Fibroblast of skin of scalp (primary cell): ENCODE measurements around the gene YAP1. TPM values are rescaled to one million over a fixed set of nuclear protein-coding genes. Genes with fewer than 3 reads are reported as not detected.
A peak's percentile ranks its signal among the peaks of the same experiment; 100 is the strongest.

ENCODE experiments used
- DNase-seq: peaks from one replicate; pipeline ENCODE4 v3.0.0-alpha.2; 2013
- polyA plus RNA-seq, 2 experiments: library from polyadenylated mRNA; unstranded; fragments of 120-200 nt; gene quantifications; one replicate each; pipeline ENCODE4 v1.2.1, GENCODE V29; 2013; ENCODE audit not compliant: insufficient read length in 2 of 2

YAP1 gene
- polyA plus RNA-seq (2013, experiment 1 of 2; ENCODE audit: insufficient read length), result 140 TPM
- polyA plus RNA-seq (2013, experiment 2 of 2; ENCODE audit: insufficient read length), result 149 TPM

DNA sequence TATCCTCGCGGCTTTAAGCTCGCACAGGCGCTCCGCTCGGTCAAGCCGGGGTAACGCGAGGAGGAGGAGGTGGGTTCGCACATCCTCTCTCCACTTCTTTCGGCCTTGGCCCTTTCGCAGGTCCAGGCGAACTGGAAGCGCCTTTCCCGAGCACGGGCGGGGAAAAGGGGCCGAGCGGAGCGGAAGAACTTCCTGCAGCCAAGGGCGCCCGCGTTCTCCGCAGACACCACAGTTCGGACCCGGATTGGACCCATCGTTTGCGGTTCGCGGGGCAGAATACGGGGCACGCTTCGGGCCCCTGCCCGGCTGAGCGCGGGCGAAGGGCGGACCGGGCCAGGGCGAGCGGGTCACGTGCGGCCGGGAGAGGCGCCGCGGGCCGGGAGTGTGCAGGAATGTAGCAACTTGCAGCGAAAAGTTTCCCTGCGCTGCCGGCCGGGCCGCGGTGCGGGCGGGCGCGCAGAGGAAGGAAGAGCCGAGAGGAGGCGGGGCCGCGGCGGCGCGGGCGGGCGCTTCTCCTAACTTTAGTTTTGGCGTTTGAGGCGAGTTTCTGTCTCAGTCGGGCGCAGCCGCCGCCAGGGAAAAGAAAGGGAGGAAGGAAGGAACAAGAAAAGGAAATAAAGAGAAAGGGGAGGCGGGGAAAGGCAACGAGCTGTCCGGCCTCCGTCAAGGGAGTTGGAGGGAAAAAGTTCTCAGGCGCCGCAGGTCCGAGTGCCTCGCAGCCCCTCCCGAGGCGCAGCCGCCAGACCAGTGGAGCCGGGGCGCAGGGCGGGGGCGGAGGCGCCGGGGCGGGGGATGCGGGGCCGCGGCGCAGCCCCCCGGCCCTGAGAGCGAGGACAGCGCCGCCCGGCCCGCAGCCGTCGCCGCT lies at the start of gene YAP1:
Gene YAP1, plus strand, starts transcription at position 552 of the 865 bp plus-strand sequence. CDS start 402 bp downstream, outside the sequence.
- DNase-seq, result peak; percentile 97

DNA sequence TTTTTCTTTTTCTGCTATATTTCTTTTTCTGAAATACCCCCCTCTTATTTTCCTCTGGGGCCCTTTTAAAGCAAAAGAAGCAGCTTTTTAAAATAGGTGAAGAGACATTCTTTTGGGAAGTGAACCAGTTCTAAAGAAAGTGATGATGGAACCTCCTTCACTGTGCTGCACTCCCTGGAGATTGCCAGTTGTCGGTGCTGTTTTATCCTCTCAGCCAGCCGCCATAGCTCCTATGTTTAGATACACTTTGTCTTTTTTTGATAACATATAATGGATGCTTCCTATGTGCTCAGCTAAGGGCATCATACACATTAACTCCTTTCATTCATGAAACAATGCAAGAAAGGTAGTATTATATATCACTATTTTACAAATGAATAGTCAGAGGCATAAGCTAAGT lies 49.0 kb upstream of the YAP1 start:
- DNase-seq, result peak; percentile 19

DNA sequence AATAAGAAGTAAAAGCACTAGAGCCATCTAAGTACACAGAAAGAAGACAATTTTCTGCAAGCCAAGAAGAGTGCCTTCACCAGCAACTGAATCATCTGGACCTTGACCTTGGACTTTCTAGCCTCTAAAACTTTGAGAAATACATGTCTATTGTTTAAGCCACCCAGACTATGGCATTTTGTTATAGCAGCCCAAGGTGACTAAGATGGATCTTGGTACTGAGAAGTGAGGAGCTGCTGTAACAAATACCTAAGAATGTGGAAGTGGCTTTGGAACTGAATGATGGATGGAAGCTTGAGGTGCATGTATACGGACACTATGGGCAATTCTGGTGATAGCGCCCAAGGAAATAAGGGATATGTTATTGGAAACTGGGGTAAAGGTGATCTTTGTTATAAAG lies 48.1 kb upstream of the YAP1 start:
- DNase-seq, result no peak

DNA sequence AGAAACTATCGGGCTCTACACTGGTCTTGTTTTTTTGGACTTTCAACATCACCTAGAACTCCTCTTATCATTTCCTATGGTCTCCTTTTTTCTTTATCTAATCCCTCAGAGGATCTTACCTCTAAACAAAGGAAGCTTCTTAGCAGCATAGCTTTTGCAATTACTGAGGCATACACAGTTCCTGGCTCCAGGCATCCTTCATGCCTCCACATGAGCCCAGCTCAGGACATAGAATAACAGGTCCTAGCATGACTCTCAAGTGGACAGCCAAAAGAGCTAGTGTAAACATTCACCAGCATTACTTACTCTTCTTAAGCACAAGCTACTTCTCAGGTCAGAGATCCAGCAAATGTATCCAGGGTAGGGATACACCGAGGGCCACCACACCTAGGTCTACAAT lies 45.9 kb upstream of the YAP1 start:
- DNase-seq, result no peak

DNA sequence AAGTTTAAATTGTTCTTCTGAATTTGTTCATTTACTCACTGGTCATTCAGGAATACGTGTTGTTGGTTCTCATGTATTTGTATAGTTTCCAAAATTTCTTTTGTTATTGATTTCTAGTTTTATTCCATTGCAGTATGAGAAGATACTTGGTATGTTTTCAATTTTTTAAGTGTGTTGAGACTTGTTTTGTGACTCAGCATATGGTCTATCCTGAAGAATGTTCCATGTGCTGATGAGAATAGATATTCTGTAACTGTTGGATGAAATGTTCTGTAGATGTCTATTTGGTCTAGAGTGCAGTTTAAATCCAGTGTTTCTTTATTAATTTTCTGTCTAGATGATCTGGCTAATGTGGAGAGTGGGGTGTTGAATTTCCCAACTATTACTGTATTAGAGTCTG lies 39.5 kb upstream of the YAP1 start:
- no peak for DNase-seq

DNA sequence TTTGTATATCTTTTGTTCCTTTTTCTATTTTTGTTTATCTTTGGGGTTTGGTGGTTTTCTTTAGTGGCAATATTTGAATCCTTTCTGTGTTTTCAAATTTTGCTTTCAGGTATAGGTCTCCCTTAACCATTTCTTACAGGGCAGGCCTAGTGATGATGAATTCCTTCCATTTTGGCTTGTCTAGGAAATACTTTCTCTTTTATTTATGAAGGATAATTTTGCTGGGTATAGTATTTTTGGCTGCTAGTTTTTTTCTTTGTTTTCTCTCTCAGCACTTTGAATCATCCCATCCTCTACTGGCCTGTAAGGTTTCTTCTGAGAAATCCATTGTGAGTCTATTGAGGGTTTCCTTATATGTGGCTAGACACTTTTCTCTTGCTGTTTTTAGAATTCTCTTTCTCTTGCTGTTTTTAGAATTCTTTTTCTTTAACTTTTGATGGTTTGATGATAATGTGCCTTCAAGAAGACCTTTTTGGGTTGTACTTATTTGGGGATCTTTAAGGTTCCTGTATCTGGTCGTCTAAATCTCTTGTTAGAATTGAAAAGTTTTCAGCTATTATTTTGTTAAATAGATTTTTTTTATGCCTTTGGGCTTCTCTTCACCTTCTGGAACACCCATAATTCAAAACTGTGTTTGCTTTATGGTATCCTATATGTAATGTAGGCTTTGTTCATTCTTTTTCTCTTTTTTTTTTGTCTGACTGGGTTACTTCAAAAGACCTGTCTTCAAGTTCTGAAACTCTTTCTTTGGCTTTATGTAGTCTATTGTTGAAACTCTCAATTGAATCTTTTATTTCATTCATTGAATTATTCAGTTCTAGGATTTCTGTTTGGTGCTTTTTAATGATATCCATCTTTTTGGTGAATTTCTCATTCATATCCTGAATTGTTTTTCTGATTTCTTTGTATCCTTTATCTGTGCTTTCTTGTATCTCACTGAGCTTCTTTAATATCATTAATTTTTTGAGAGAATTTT lies 38.5 kb upstream of the YAP1 start:
- no peak for DNase-seq

DNA sequence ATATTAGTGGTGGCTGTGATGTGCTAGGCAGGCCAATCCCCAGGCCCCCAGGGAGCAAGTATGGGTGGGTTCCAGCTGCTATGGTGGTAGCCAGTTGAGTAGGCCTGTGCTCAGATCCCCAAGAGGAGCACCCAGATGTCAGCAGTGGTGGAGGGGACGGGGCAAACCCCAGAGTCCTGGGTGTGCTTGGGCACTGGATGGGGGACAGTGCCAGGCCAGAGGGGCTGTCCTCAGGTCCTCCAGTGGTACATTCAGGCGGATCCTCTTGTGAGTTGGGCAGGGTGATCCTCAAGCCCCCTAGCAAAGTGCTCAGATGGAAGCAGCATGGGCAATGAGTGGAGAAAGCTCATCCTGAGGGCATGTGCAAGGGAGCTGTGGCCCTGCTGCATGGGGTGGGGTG lies 37.0 kb upstream of the YAP1 start:
- DNase-seq, result no peak

DNA sequence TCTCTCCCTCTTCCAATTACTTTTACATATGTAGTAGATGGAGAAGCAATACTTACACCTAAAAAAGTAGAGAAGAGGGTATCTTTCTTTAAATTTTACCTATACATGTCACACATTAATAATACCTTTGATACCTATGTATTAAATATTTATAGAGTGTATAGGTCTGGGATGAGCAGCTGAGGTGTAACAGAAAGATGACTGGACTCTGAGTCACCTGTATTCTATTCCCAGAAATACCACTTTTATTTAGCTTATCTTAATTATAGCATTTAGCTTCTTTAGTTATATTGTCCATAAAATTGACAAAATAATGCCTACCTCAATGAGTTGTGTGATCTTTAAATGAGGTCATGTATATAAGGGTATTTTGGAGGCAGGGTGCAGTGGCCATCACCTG lies 30.6 kb upstream of the YAP1 start:
- no peak for DNase-seq

DNA sequence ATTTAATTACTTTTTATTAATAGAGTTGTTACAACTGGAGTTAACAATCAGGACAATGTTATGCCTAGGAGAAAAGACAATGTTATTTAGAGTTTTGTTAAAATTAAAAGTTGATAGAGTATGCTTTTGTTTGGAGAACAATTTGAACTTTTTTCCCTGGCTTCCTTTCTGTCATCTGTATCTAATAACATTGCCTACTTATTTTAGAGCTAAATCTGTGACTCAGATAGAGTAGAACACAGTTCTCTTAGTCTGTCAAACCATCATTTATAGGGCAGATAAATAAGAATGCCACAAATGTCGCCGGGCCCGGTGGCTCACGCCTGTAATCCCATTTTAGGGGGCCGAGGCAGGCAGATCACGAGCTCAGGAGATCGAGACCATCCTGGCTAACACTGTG lies 28.9 kb upstream of the YAP1 start:
- DNase-seq, result no peak

DNA sequence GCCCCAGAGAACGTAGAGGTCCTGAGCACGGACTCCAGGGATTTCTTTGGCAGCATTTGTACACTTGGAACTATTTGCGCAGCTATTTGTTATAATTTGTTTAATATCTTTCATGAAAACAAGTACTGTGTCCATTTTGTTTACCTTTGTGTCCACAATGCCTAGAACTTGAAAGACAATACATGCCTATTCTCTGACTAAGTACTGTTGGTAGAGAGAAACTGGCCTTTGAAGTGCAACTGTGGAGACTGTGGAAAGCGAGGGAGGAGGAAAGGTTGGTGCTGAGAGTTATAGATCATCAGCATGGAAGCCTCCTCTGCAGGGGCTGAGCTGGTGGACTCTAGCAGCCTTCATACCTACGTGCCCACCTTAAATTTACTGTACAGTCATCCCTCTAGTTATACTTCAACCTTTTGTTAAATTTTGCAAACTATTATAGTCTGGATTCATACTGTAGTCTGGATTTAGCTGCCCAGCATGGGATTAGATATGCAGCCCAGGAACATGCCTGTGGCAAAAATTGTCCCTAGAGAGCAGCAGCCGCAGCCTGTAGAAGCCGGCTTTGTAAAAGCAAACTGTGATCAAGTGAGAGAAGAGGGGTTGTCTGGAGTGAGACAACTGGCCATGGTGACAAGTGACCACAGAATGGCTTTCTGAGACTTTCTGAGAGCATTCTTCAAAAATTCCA lies 24.2 kb upstream of the YAP1 start:
- peak; percentile 52 for DNase-seq

DNA sequence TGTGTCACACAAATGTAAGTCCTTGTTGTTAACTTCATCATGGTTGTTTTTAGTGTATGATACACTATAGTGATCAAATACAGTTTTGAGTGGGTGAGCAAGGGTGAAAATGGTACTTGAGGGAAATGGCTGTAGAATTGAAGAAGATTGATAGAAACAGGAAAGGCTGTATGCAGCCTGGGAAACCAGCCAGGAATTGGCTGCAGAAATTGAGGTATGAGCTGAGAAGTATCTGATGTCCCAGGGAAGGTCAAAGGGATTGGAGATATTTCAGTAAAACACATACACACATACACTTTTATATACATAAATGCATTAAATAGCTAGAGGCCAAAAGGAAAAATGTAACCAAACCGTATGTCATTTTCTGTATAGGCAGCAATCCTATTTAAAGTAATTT lies 13.1 kb upstream of the YAP1 start:
- no peak for DNase-seq

DNA sequence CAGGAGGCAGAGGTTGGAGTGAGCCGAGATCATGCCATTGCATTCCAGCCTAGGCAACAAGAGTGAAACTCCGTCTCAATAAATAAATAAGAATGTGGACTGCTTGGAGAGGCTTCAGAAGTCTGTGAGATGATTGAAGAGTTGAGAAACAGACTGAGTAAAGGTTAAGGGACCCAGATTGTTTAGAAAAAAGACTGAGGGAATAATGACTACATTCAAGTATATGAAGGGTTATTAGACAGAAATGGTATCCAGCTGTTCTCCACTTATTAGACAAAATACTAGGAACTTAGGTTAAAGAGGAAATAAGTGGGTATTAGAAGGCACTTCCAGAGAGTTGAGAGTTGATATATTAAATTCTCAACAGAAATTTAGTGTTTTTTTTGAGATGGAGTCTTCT lies 10.5 kb upstream of the YAP1 start:
- DNase-seq, result no peak

DNA sequence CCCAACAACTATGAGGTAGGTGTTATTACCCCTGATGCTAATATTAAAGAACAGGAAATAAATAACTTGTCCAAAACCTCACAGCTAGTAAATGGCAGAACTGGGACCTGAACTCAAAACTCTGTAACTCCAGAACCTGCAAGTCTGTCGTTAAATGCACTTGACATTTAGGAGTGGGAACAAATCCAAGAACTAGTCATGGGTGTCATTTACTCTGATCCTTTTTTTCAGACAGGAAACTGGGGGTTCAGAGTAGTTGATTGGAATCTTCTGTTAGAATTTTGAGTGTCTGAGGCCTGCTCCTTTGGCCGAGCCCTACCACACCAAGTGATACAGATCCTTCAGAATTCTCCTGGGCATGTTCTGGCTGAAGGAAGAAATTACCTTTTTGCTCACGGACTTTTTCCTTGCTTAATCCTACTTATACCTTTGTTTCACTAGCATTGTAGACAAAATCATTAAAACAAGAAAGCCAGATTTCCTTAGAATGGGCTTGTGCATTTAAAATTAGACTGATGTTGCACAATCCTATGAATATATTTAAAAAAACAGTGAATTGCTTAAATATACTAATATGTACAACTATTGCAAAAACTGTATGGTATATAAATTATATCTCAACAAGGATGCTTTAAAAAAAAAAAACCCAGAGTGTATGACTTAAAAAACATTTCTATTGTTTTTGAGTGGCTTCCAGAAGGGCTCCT lies 1.4 kb upstream of the YAP1 start:
- no peak for DNase-seq

DNA sequence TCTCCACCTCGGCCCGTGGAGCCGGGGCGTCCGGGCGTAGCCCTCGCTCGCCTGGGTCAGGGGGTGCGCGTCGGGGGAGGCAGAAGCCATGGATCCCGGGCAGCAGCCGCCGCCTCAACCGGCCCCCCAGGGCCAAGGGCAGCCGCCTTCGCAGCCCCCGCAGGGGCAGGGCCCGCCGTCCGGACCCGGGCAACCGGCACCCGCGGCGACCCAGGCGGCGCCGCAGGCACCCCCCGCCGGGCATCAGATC lies 439 bp downstream of the YAP1 start:
- DNase-seq, result no peak

DNA sequence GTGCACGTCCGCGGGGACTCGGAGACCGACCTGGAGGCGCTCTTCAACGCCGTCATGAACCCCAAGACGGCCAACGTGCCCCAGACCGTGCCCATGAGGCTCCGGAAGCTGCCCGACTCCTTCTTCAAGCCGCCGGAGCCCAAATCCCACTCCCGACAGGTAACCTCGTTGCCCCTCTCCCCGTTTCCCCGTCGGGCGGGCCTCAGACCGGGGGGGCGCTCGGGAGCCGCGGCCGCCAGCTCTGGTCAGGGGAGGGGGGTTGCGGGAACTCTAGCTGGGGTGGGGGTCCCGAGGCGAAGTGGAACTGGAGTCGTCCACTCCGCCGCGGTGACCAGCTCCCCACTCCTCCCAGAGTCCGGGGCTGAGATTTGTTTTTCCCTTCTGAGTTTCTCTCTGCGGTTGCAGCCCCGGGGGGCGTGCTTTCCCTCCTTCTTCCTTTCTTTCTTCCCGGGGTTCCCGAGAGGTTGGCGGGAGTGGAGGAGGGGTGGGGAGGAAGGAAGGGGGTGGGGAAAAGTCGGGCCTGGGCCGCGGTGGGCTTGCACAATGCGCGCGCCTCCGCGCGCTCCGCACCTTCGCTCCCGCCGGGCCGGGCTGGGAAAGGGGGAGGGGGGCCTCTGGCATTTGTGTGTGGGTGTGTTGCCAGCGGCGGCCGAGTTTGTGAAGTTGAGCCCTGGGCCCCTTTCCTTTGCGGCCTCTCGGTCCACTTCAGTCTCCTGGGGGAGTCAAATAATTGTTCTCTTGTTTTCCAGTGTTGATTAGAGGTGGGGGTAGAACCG lies 952 bp downstream of the YAP1 start:
- peak; percentile 91 for DNase-seq

DNA sequence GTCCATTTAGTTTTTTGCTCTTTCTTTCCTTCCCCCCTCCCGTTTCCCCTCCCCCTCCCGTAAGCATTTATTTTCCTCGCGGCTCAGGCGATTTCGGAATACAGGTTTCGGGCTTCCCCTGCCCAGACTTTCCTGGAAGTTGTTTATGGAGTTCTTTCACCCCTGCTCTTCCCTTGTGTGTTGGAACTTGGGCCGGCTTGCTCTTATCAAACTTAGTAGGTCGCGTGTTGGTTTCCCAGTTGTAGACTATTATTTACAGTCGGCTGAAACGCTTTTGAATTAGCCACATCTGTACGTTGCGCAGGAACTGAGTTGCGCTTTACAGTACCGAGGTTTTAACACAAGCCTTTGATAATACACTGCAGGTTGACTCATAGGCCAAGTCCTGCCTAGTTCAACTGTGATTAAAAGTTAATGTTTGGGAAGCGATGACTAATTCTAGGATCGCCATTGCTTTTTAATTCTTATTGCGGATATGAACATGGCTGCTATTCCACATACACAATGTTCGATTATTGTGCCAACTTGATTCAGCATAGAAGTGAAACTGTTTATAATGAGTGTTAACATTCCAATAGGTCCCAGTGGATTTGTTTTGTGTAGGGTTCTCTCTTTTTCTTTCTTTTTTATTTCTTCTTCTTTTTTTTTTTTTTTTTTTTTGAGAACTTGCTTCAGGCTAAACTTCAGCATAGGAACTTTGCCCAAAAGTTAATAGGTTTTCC lies 1.7 kb downstream of the YAP1 start:
- DNase-seq, result peak; percentile 80

DNA sequence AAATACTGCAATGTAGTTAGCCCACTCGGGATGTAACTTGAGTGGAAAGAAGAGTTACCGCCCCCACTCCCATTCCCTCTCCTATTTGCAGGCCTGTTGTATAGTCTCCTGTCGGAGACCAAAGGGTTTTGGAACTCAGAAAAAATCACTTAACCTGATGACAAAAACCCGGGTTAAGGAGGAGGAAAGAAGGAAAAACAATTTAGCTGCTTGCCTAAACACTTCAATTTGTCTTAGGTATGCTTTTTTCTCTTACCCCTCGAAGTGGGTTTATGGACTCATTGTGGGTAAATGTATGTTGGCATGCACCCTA lies 2.2 kb downstream of the YAP1 start:
- peak; percentile 26 for DNase-seq

DNA sequence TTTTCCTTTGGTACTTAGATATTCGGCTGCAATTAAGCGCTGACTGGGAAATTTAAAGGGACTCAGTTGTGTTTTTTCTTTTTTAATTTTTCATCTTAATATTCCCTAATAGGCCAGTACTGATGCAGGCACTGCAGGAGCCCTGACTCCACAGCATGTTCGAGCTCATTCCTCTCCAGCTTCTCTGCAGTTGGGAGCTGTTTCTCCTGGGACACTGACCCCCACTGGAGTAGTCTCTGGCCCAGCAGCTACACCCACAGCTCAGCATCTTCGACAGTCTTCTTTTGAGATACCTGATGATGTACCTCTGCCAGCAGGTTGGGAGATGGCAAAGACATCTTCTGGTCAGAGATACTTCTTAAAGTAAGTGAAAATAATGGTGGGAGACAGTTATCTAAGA lies 3.8 kb downstream of the YAP1 start:
- DNase-seq, result peak; percentile 13

DNA sequence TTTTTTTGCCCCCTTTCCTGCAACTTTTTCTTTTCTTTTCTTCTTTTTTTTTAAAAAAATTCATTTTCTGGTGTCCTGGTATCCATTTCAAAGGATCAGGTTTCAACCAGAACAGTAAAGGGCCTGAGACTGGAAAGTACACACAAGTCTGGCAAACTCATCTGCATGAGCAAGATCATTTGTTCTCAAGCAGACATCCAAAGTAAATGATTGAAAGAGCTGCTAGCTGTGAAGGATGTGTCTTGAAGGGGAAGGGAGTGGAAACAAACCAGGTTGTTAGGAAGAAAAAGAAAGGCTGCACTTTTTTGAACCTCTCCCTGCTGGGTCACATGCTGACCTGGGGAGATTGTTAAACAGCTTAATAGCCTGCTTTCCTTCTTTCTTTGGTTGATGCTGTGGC lies 5.3 kb downstream of the YAP1 start:
- DNase-seq, result peak; percentile 46

DNA sequence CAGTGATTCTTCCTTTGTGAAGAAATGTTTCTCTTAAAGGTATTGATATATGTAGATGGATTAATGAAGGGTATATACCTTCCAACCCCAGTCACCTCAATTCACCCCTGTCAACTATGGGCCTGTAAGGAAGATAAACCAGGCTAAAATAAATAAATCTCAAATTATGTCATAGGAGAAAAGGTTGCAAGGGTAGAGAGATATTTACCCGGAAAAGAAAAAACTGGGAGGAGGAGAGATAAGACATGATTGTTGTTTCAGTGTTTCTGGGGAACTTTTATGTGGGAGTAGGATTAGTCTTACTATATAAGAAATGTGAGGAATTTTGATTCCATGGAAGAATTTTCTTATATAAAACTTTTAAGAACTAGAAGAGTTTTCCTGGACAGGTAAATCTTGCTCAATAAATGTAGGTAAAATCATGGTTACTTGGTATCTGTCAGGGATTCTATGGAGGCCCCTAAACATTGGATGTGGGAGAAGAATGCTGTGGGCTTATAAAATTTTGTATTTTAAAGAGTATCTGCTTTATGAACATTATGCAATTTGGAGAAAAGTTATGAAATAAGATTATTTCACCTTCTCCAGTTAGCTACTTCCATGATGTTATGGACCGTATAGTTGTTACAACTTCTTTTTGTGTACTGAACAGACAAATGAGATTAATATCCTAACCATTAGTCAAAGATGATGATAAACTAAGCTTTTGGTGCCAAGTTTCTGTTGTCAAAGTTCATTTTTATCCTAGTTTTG lies 6.4 kb downstream of the YAP1 start:
- DNase-seq, result no peak
